SK-N-MC (cell line): ENCODE measurements around the gene PLA2R1.

Experiments used
- DNase-seq: peaks from one replicate; pipeline ENCODE4 v3.0.0-alpha.2; 2011; ENCODE audit warnings: low read depth, low spot score
- H3K27ac ChIP-seq: fragments of 200-600 bp; sonication (generic); 2 replicates; pipeline ENCODE4 v1.5.1; 2016; ENCODE audit warnings: mixed run types
- H3K36me3 ChIP-seq: fragments of 200-600 bp; sonication (generic); 2 replicates; pipeline ENCODE4 v1.6.1; 2017; ENCODE audit warnings: antibody characterized with exemption, low read length, mixed read lengths; ENCODE audit not compliant: insufficient read depth
- H3K4me3 ChIP-seq: fragments of 200-600 bp; sonication (generic); 2 replicates; pipeline ENCODE4 v1.5.1; 2016
- H3K9ac ChIP-seq: fragments of 200-600 bp; sonication (generic); 2 replicates; pipeline ENCODE4 v1.8.0; 2017; ENCODE audit warnings: mixed run types, mixed read lengths; ENCODE audit not compliant: insufficient read length
- H3K9me3 ChIP-seq: fragments of 200-600 bp; sonication (generic); 2 replicates; pipeline ENCODE4 v1.6.1; 2017; ENCODE audit warnings: low read depth, mild to moderate bottlenecking, antibody characterized with exemption, low read length, moderate library complexity, mixed read lengths
- EZH2 ChIP-seq: fragments of 200-600 bp; sonication (generic); IDR thresholded peaks from one replicate; pipeline ENCODE4 v1.6.1; 2017; ENCODE audit warnings: antibody characterized with exemption
- FOXP2 ChIP-seq: optimal IDR thresholded peaks from 2 replicates; pipeline ENCODE3; 2011; ENCODE audit warnings: mild to moderate bottlenecking, moderate library complexity; ENCODE audit not compliant: insufficient read depth; ENCODE audit errors: extremely low read length, control extremely low read depth
- POLR2AphosphoS5 ChIP-seq: IDR thresholded peaks from 2 replicates; pipeline ENCODE4 v1.6.1; 2012; ENCODE audit warnings: mild to moderate bottlenecking, low read depth, low read length, borderline replicate concordance

The PLA2R1 gene

DNA sequence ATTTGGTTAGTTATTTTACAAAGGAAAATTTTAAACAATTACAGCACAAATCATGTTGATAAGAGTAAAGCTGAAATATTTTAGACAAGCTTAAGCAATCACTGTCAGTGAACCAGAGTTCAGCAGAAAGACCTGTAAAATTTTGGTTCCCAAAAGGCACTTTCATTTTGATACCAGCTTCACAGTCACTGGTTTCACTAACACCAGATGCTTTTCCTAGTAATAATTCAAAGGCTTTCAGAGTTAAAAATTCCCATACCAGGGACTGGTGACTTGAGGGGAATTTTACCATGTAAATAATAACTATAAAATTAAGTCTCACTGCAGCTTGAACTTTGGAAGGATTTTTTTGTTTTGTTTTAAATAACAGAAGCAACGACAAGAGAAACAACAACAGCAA lies 162.1 kb downstream of the PLA2R1 start:
- Histone ChIP-seq H3K36me3 (no peaks in the 10 kb centered on the region), H3K27ac (no peak overlapping the region), H3K9me3 (no peaks in the 10 kb centered on the region), H3K4me3 (no peak overlapping the region), H3K9ac (no peak overlapping the region)
- DNase-seq = no peak
- TF ChIP-seq EZH2 = no peak
- no peak for TF ChIP-seq POLR2AphosphoS5
- TF ChIP-seq FOXP2 = no peak

DNA sequence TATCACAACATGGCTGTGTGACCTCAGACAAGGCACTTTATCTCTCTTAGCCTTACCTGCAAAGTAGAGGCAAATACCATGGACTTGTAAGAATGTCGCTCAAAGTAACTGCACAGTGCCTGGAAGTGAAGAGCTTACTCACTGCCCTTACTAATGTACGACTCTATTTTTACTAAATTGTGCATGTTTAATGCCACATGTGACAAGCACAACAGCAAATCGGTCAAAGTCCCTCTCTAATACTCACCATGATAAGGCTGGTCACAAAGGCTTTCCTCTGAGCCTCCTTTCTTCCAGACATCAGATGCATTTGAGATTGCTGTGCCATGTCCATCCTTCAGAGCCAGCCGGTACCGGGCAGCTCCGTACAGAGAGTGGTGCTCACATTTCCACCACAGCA lies 164.0 kb downstream of the PLA2R1 start:
- Histone ChIP-seq H3K9me3 (no peaks in the 10 kb centered on the region), H3K36me3 (no peaks in the 10 kb centered on the region), H3K9ac (no peak overlapping the region), H3K27ac (no peak overlapping the region), H3K4me3 (no peak overlapping the region)
- no peak for TF ChIP-seq FOXP2
- no peak for TF ChIP-seq EZH2
- no peak for TF ChIP-seq POLR2AphosphoS5
- no peak for DNase-seq

DNA sequence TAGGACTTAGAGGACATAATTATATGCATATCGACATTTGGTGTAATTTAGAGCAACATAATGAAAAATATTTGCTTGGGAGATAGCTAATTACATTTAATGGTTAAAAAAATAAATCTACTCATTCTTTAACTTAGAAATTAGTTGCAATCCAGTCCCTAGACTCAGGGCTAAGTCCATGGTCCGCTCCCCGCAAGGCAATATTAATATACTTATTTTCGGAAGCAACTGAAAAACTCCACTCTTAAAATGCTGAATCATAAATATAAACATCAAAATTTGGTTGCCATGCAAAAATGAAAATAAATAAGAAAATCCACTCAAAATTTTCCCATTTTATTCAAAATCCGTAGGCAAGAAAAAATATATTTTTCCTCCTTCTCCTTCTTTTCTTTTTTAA lies 164.7 kb downstream of the PLA2R1 start:
- H3K9me3 ChIP-seq = no peaks in the 10 kb centered on the region
- no peak overlapping the region for H3K4me3 ChIP-seq
- H3K27ac ChIP-seq = no peak overlapping the region
- H3K9ac ChIP-seq = no peak overlapping the region
- TF ChIP-seq POLR2AphosphoS5 = no peak
- TF ChIP-seq FOXP2 = no peak
- TF ChIP-seq EZH2 = no peak
- no peak for DNase-seq
- H3K36me3 ChIP-seq = no peaks in the 10 kb centered on the region

DNA sequence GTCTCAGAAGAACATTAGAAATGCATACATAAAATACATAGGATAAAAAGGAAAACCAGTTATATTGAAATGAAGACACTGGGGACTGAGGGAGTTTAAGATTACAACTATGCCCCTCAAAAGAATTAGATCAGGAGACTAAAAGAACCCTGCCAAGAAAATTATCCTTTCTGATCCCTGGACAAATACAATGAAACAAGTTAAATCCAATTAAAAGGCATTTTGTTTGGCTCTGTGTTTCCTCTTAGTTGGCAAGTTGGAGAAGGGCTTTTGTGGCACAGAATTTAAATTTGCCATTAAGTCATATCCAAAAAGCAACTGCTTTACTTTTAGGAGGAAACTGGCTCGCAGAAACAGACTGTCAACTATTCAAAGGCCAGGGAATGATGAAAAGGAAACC lies 165.3 kb downstream of the PLA2R1 start:
- Histone ChIP-seq H3K36me3 (no peaks in the 10 kb centered on the region), H3K9ac (no peak overlapping the region)

DNA sequence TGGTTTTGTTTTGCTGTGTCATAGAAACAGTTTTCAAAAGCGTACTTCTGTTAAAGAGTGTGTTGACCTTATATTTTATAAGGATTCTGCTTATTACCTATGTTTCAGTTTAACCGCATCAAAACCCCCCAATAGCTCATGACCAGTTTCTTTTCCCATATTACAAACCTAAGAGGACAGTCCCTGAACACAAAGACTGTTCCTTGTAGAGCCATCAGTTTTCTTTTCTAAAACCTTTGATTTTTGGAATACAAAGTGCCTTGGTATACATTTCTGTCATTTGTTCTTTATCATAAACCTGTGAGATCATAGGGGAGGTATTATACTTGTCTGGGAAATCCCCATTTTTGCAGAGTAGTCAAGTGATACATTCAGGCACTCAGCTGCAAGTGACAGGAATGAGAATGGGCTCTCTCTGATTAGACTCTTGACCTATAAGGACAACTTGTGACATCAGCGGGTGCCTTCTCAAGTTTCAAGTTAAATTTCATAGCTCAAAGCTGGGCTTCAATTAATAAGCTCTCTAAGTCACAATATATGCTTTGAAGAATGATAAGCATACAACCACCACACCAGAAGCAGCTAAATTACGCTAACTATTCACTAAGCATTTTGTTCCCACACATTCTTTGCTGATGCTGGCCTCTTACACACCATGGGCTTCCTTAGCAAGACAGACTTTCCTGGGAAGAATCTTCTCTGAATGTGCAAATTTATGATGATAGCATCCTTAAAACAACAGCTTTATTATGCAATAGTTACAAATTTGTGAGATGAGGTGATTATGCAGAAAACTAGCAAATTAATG lies 167.0 kb downstream of the PLA2R1 start:
- DNase-seq = no peak

More for the DNA sequence above, 165.3 kb downstream of the PLA2R1 start:
- no peak for DNase-seq
- H3K4me3 ChIP-seq = no peak overlapping the region
- H3K27ac ChIP-seq = no peak overlapping the region
- TF ChIP-seq POLR2AphosphoS5 (no peak), EZH2 (no peak), FOXP2 (no peak)
- no peaks in the 10 kb centered on the region for H3K9me3 ChIP-seq

DNA sequence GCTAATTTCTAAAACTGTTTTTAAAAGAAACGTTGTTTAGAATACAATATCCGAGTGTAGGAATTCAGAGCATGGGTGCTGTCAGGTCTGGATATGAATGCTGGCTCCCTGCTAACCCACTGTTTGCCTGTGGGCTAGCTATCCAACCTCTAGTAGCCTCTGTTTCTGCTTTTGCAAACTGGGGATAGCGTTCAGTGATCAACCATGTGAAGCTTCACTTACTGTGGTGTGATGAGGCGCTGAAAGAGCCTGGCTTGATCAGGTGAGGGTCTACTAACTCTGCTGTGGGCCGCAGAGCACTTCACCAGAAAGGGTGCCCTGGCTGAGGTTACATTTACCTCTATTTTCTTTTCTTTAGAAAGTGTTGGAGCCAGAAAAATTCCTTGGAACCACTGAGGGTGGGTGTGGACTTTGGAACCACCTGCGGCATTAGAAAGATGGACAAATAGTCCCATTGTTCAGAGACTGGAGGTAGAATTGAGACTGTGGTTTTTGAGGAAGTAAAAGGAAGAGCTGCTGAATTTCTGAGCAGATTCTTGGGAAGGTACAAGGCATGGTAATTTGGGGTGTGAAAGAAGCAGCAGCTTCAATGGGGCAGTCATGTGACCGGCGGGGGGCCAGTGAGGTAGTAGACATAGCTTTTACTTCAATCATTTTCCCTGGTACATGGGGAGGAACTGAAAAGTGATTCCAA lies 168.1 kb downstream of the PLA2R1 start:
- Histone ChIP-seq H3K36me3 (no peaks in the 10 kb centered on the region), H3K9me3 (no peaks in the 10 kb centered on the region), H3K27ac (no peak overlapping the region), H3K4me3 (no peak overlapping the region), H3K9ac (no peak overlapping the region)
- TF ChIP-seq EZH2 = no peak
- no peak for TF ChIP-seq POLR2AphosphoS5
- DNase-seq = no peak

More for the DNA sequence above, 167.0 kb downstream of the PLA2R1 start:
- Histone ChIP-seq H3K9me3 (no peaks in the 10 kb centered on the region), H3K27ac (no peak overlapping the region), H3K4me3 (no peak overlapping the region), H3K9ac (no peak overlapping the region), H3K36me3 (no peaks in the 10 kb centered on the region)
- TF ChIP-seq EZH2 (no peak), POLR2AphosphoS5 (no peak), FOXP2 (no peak)

DNA sequence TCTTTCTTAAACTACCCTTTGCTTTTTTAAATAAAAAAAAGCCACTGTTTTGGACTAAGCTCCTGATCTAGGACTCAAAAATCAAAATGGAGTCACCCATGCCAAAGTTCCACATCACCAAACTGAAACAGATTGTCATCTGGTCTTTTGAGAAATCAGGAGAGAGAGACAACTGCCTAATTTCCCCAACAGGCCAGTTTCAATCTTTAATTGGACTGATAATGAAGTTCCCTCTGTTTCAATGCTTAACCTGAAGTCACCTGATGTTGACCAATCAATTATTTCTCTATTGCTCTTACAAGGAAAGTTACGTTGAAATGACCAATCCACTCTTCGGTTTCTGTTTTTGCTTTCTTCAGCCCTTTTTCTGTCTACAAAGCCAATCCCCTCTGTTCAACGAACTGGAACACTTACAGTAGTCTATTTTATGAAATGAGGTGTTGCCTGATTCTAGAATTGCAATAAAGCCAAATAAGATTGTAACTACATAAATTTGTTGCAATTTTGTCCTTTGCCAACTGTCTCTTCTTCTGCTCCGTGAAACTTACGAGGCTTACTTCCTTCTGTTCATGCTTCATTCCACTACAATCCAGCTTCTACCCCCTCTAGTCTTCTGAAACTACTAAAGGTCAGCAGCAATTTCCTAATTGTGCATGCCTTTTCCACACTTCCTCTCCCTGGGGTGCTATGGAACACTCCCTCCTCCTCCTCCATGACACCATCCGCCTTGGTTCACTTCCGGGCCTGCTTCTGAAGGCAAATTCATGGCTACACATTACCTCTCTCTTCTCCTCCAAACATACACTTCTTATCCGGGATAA lies 169.2 kb downstream of the PLA2R1 start:
- DNase-seq = no peak
- Histone ChIP-seq H3K9me3 (no peaks in the 10 kb centered on the region), H3K36me3 (no peaks in the 10 kb centered on the region), H3K27ac (no peak overlapping the region), H3K9ac (no peak overlapping the region), H3K4me3 (no peak overlapping the region)
- TF ChIP-seq POLR2AphosphoS5 = no peak
- TF ChIP-seq FOXP2 = no peak
- TF ChIP-seq EZH2 = no peak
